ENCODE results near the gene CD2BP2. TPM values are rescaled to one million over a fixed set of nuclear protein-coding genes. Genes with fewer than 3 reads are reported as not detected.
A peak's percentile ranks its signal among the peaks of the same experiment; 100 is the strongest.

CD2BP2 gene
- total and polyA plus RNA-seq, 2 of the 13 experiments (the other 11 are each of a cell fraction or from before 2014, with no cell fraction given): 24.9 to 54.6 TPM

GRCh38 chr16:30352488-30353401, 2.4 kb downstream of the CD2BP2 start (continued):
- TF ChIP-seq ZNF512B (CRISPR knock-in tag; IDR thresholded peaks at IDR 0.05; ENCODE audit: borderline replicate concordance) (no peak), ZFAT (CRISPR knock-in tag; conservative IDR thresholded peaks at IDR 0.05) (no peak), ZNF274 (CRISPR knock-in tag; IDR thresholded peaks at IDR 0.05) (no peak), ZNF563 (CRISPR knock-in tag; IDR thresholded peaks at IDR 0.05) (no peak; the same call in 1 of the 2 replicates), ZBTB10 (CRISPR knock-in tag; IDR thresholded peaks at IDR 0.05; ENCODE audit: borderline replicate concordance) (no peak), CC2D1A (CRISPR knock-in tag; IDR thresholded peaks at IDR 0.05) (no peak), ZFP36 (IDR thresholded peaks at IDR 0.05; ENCODE audit: borderline replicate concordance, low read depth, low read length, partially characterized antibody) (no peak), ZNF354B (CRISPR knock-in tag; IDR thresholded peaks at IDR 0.05) (no peak)
- TF ChIP-seq, protein P1, sequence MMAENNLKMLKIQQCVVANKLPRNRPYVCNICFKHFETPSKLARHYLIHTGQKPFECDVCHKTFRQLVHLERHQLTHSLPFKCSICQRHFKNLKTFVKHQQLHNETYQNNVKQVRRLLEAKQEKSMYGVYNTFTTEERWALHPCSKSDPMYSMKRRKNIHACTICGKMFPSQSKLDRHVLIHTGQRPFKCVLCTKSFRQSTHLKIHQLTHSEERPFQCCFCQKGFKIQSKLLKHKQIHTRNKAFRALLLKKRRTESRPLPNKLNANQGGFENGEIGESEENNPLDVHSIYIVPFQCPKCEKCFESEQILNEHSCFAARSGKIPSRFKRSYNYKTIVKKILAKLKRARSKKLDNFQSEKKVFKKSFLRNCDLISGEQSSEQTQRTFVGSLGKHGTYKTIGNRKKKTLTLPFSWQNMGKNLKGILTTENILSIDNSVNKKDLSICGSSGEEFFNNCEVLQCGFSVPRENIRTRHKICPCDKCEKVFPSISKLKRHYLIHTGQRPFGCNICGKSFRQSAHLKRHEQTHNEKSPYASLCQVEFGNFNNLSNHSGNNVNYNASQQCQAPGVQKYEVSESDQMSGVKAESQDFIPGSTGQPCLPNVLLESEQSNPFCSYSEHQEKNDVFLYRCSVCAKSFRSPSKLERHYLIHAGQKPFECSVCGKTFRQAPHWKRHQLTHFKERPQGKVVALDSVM (CRISPR knock-in tag; IDR thresholded peaks at IDR 0.05): peak; percentile 59; the same call in 1 of the 2 replicates
- TF ChIP-seq, protein P2, sequence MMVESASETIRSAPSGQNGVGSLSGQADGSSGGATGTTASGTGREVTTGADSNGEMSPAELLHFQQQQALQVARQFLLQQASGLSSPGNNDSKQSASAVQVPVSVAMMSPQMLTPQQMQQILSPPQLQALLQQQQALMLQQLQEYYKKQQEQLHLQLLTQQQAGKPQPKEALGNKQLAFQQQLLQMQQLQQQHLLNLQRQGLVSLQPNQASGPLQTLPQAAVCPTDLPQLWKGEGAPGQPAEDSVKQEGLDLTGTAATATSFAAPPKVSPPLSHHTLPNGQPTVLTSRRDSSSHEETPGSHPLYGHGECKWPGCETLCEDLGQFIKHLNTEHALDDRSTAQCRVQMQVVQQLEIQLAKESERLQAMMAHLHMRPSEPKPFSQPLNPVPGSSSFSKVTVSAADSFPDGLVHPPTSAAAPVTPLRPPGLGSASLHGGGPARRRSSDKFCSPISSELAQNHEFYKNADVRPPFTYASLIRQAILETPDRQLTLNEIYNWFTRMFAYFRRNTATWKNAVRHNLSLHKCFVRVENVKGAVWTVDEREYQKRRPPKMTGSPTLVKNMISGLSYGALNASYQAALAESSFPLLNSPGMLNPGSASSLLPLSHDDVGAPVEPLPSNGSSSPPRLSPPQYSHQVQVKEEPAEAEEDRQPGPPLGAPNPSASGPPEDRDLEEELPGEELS (CRISPR knock-in tag; IDR thresholded peaks at IDR 0.05): no peak
- TF ChIP-seq, protein P3, sequence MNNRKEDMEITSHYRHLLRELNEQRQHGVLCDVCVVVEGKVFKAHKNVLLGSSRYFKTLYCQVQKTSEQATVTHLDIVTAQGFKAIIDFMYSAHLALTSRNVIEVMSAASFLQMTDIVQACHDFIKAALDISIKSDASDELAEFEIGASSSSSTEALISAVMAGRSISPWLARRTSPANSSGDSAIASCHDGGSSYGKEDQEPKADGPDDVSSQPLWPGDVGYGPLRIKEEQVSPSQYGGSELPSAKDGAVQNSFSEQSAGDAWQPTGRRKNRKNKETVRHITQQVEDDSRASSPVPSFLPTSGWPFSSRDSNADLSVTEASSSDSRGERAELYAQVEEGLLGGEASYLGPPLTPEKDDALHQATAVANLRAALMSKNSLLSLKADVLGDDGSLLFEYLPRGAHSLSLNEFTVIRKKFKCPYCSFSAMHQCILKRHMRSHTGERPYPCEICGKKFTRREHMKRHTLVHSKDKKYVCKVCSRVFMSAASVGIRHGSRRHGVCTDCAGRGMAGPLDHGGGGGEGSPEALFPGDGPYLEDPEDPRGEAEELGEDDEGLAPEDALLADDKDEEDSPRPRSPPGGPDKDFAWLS (CRISPR knock-in tag; IDR thresholded peaks at IDR 0.05; ENCODE audit: borderline replicate concordance): no peak
- TF ChIP-seq, protein P4, sequence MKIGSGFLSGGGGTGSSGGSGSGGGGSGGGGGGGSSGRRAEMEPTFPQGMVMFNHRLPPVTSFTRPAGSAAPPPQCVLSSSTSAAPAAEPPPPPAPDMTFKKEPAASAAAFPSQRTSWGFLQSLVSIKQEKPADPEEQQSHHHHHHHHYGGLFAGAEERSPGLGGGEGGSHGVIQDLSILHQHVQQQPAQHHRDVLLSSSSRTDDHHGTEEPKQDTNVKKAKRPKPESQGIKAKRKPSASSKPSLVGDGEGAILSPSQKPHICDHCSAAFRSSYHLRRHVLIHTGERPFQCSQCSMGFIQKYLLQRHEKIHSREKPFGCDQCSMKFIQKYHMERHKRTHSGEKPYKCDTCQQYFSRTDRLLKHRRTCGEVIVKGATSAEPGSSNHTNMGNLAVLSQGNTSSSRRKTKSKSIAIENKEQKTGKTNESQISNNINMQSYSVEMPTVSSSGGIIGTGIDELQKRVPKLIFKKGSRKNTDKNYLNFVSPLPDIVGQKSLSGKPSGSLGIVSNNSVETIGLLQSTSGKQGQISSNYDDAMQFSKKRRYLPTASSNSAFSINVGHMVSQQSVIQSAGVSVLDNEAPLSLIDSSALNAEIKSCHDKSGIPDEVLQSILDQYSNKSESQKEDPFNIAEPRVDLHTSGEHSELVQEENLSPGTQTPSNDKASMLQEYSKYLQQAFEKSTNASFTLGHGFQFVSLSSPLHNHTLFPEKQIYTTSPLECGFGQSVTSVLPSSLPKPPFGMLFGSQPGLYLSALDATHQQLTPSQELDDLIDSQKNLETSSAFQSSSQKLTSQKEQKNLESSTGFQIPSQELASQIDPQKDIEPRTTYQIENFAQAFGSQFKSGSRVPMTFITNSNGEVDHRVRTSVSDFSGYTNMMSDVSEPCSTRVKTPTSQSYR (CRISPR knock-in tag; IDR thresholded peaks at IDR 0.05; ENCODE audit: borderline replicate concordance): no peak
